Prostate gland (tissue), 2 donors: ENCODE measurements around the gene SMDT1. TPM values are rescaled to one million over a fixed set of nuclear protein-coding genes. Genes with fewer than 3 reads are reported as not detected.

Experiments used
- DNase-seq: peaks from one replicate; pipeline ENCODE4 v3.0.0-alpha.2; 2019; ENCODE audit warnings: low spot score
- H3K27ac ChIP-seq, 2 donors: fragments of 200-600 bp; sonication (generic); 2 replicates each; pipeline ENCODE4 v1.5.1; 2017 to 2019
- H3K27me3 ChIP-seq: fragments of 200-600 bp; sonication (generic); replicated peaks from 2 replicates; pipeline ENCODE4 v1.5.1; 2019; ENCODE audit not compliant: insufficient read depth
- H3K36me3 ChIP-seq, 2 donors: fragments of 200-600 bp; sonication (generic); 1 replicate in 1 of 2; 2 replicates in 1 of 2; pipeline versions ENCODE4 v1.5.1 to v1.8.1; 2017 to 2019
- H3K4me1 ChIP-seq: fragments of 200-600 bp; sonication (generic); replicated peaks from 2 replicates; pipeline ENCODE4 v1.5.1; 2019
- H3K4me3 ChIP-seq, 2 donors: fragments of 200-600 bp; sonication (generic); 2 replicates each; pipeline ENCODE4 v1.5.1; 2017 to 2019
- H3K9me3 ChIP-seq: fragments of 200-600 bp; sonication (generic); 2 replicates; pipeline ENCODE4 v1.5.1; 2017
- POLR2A ChIP-seq: fragments of 450-650 bp; IDR thresholded peaks from one replicate; pipeline ENCODE4 v1.6.1; 2016; ENCODE audit warnings: antibody characterized with exemption, mild to moderate bottlenecking
- POLR2AphosphoS5 ChIP-seq: sonication (generic); formaldehyde crosslinking; IDR thresholded peaks from one replicate; pipeline ENCODE4 v1.6.1; 2017; ENCODE audit warnings: antibody characterized with exemption
- WGBS: methylation state at CpG from one replicate; pipeline ENCODE4 v1.1.5; 2018; 5-methylcytosine and 5-hydroxymethylcytosine counted together
- intact Hi-C: fragments of 100-400 bp; cut with DNase I; formaldehyde crosslinking; loops from one replicate; pipeline ENCODE4 v1.14.2; 2022
- total RNA-seq, 2 donors: library from RNA; depleted of rRNA; stranded (reverse); fragments of >200 nt; gene quantifications; one replicate each; pipeline ENCODE4 v1.1.0, GENCODE V29; 2016
- TF ChIP-seq, protein P1 (sequence below), 4 experiments: fragments of 200-600 bp in 2 of 4; fragments of 450-650 bp in 2 of 4; sonication (generic) in 2 of 4; IDR thresholded peaks; 1 replicate in 3 of 4; 2 replicates in 1 of 4; pipeline ENCODE4 v1.5.1; 2016 to 2019; ENCODE audit warnings: antibody characterized with exemption in 4 of 4, mild to moderate bottlenecking in 2 of 4, moderate library complexity in 2 of 4

Gene SMDT1
- total RNA-seq, 2 donors from 2014 or later: 19.1 to 35.8 TPM

DNA sequence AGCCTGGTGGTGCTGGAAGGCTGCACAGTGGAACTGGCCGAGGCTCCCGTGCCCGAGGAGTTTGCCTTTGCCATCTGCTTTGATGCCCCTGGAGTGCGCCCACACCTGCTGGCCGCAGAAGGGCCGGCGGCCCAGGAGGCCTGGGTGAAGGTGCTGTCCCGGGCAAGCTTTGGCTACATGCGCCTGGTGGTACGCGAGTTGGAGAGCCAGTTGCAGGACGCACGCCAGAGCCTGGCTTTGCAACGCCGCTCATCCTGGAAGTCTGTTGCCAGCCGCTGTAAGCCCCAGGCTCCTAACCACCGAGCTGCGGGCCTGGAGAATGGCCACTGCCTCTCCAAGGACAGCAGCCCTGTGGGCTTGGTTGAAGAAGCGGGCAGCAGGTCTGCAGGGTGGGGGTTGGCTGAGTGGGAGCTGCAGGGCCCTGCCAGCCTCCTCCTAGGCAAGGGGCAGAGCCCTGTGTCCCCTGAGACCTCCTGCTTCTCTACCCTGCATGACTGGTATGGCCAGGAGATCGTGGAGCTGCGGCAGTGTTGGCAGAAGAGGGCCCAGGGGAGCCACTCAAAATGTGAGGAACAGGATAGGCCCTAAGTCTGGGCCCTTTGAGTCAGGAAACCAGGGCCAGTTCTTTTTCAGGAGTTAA is 1.9 kb upstream of the SMDT1 start:
- peaks cover 15% of the 10 kb centered on the region for H3K4me1 ChIP-seq
- intact Hi-C loops: no loop called here
- 89% methylated on average over 21 of the region's 21 CpGs for WGBS
- peak overlapping the region; percentile 98 to 99 for H3K27ac ChIP-seq
- H3K9me3 ChIP-seq: no peaks in the 10 kb centered on the region
- TF ChIP-seq, protein P1, sequence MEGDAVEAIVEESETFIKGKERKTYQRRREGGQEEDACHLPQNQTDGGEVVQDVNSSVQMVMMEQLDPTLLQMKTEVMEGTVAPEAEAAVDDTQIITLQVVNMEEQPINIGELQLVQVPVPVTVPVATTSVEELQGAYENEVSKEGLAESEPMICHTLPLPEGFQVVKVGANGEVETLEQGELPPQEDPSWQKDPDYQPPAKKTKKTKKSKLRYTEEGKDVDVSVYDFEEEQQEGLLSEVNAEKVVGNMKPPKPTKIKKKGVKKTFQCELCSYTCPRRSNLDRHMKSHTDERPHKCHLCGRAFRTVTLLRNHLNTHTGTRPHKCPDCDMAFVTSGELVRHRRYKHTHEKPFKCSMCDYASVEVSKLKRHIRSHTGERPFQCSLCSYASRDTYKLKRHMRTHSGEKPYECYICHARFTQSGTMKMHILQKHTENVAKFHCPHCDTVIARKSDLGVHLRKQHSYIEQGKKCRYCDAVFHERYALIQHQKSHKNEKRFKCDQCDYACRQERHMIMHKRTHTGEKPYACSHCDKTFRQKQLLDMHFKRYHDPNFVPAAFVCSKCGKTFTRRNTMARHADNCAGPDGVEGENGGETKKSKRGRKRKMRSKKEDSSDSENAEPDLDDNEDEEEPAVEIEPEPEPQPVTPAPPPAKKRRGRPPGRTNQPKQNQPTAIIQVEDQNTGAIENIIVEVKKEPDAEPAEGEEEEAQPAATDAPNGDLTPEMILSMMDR (IDR thresholded peaks at IDR 0.05): no peak
- no peak overlapping the region for H3K4me3 ChIP-seq
- H3K27me3 ChIP-seq: no peaks in the 10 kb centered on the region
- no peak for DNase-seq
- H3K36me3 ChIP-seq: no peaks in the 10 kb centered on the region

DNA sequence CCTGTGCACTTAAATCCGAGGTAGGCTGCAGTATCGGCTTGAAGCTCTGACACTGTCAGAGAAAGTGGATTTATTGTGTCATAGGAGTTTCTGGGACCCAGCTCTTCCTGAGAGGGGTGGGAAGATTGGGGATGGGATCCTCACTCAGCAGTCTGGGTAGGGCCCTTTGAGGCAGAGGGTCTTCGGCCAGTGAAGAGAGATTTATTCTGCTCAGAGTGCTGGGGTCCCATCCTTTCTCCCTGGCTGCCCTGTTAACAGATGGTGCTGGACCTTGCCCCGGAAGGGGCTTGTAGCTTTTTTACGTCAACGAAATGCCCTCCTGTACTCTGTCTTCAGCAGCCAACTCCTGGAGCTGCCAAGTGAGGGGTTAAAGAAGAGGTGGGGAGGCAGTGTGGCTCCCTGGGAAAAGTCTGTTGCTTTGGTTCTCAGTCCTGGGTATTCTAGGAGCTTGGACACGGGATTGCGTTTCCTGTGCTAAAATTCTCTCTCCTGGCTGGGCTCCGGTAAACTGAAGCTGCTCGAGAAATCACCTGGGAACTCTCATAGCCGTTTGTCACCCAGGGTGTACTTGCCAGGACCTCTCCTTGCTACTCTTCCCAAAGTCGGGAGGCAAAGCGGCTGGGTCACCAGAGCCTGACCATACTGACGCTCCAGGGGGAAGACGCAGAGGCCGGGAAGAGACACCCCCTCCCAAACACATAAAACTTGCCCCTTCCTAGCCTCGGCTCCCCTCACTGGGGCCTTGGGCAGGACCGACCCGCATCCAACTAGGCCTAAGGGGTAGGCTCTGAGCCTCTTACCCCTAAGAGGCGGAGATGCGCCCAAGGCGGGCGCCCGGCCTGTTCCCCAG is 806 bp upstream of the SMDT1 start:
- peak overlapping the region; percentile 98 to 99 for H3K27ac ChIP-seq
- H3K27me3 ChIP-seq: no peaks in the 10 kb centered on the region
- H3K4me3 ChIP-seq: peak overlapping the region; percentile 51 to 56
- DNase-seq: peak; percentile 32
- intact Hi-C loops: no loop called here
- no peak for TF ChIP-seq POLR2A
- TF ChIP-seq POLR2AphosphoS5: no peak
- TF ChIP-seq, protein P1 (IDR thresholded peaks at IDR 0.05): no peak
- H3K9me3 ChIP-seq: no peaks in the 10 kb centered on the region
- H3K36me3 ChIP-seq: no peaks in the 10 kb centered on the region
- H3K4me1 ChIP-seq: peaks cover 19% of the 10 kb centered on the region
- 23% methylated on average over 24 of the region's 24 CpGs for WGBS

DNA sequence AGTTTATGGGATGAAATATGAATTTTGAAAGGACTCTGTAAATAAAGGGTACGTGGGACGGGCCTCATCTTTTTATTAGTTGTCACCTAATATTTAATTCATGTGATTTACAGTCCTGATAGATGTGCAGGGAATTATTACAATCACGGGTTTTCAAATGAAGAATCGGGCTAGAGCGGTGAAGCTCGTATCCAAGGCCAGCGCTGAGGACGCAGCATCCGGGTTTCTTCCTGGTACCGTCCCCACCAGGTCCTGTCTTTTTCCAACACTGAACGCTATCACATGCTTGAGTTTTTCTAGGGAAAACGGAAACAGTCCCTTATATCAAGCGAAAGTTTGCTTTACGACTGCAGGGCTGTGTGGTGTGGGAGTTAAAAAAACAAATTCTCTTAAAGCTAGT is 787 bp downstream of the SMDT1 start:
- TF ChIP-seq, protein P1 (IDR thresholded peaks at IDR 0.05): no peak
- no peak for TF ChIP-seq POLR2AphosphoS5
- no peak for TF ChIP-seq POLR2A
- Histone ChIP-seq H3K36me3 (peaks cover 0 to 1% of the 10 kb centered on the region in 2 donors), H3K9me3 (no peaks in the 10 kb centered on the region), H3K4me1 (peaks cover 19% of the 10 kb centered on the region), H3K27ac (peak overlapping the region; percentile 98 to 99), H3K27me3 (no peaks in the 10 kb centered on the region), H3K4me3 (peak overlapping the region; percentile 51 to 56)
- peak; percentile 52 for DNase-seq
- WGBS: 1% methylated on average over 14 of the region's 14 CpGs
- intact Hi-C loops: no loop called here

DNA sequence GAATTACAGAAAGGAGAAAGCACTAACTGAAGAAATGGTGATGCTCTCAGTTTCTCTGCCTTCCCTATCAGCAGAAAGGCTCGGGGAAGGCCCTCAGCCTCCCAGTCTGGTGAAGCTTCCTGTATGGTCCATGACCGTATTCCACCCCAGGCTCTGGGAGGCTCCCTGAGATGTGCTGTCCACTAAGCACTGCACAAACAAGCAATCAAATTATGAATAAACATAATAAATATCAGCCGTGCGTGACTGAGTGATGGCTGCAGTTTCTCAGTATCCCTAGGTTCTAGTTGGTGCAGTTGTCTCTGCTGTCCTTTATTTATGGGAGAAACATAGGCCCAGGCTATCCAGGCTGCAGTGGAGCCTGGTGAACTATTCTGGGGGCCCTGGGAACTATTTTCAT is 3.6 kb downstream of the SMDT1 start:
- 80% methylated on average over 4 of the region's 4 CpGs for WGBS
- no peak for DNase-seq
- H3K9me3 ChIP-seq: no peaks in the 10 kb centered on the region
- peaks cover 19% of the 10 kb centered on the region for H3K4me1 ChIP-seq
- H3K27ac ChIP-seq: peak overlapping the region in 1 of 2 donors; percentile 31
- H3K27me3 ChIP-seq: no peaks in the 10 kb centered on the region
- intact Hi-C loops: no loop called here
- TF ChIP-seq POLR2AphosphoS5: peak; percentile 76
- TF ChIP-seq, protein P1 (IDR thresholded peaks at IDR 0.05): no peak
- H3K4me3 ChIP-seq: no peak overlapping the region
- peaks cover 0 to 5% of the 10 kb centered on the region in 2 donors for H3K36me3 ChIP-seq
